WTC11 (cell line): ENCODE measurements around the gene KAZALD1. TPM values are rescaled to one million over a fixed set of nuclear protein-coding genes. Genes with fewer than 3 reads are reported as not detected.

Experiments used
- ATAC-seq: fragments of 200-7000 bp; cut with Tn5 transposase; 2 replicates; pipeline ENCODE4 v1.10.0; 2021; ENCODE audit warnings: mild to moderate bottlenecking, moderate library complexity
- CTCF ChIA-PET: fragments of 300-600 bp; sonication (Branson Sonifier 250); formaldehyde crosslinking; loops from one replicate; lab custom pipeline; 2021; ENCODE audit warnings: antibody characterized with exemption; lab: Charles Lee
- POLR2A ChIA-PET: fragments of 350-600 bp; sonication (Branson Sonifier 250); formaldehyde crosslinking; loops from one replicate; lab custom pipeline; 2021; ENCODE audit warnings: antibody characterized with exemption; lab: Charles Lee
- DNase-seq: peaks from one replicate; pipeline ENCODE4 v3.0.0; 2021; ENCODE audit warnings: low spot score
- H3K27ac Mint-ChIP-seq: 2 replicates; pipeline ENCODE4 v1.8.0; 2021; ENCODE audit warnings: mixed read lengths
- H3K27me3 Mint-ChIP-seq: 2 replicates; pipeline ENCODE4 v1.8.0; 2021; ENCODE audit warnings: low read depth, mild to moderate bottlenecking, moderate library complexity, mixed read lengths
- H3K36me3 Mint-ChIP-seq: 2 replicates; pipeline ENCODE4 v1.8.0; 2021; ENCODE audit warnings: mixed read lengths
- H3K4me1 Mint-ChIP-seq: 2 replicates; pipeline ENCODE4 v1.8.0; 2022; ENCODE audit warnings: mixed read lengths
- H3K4me3 Mint-ChIP-seq: 2 replicates; pipeline ENCODE4 v1.8.0; 2021; ENCODE audit warnings: mild to moderate bottlenecking, moderate library complexity, mixed read lengths
- H3K9me3 Mint-ChIP-seq: 2 replicates; pipeline ENCODE4 v1.8.0; 2021; ENCODE audit warnings: mixed read lengths
- ARID4B ChIP-seq: sonication (generic); formaldehyde crosslinking; IDR thresholded peaks from 2 replicates; pipeline ENCODE4 v1.8.0; 2023; ENCODE audit warnings: missing genetic modification reagents, mild to moderate bottlenecking, borderline replicate concordance
- ATF2 ChIP-seq: sonication (generic); formaldehyde crosslinking; IDR thresholded peaks from 2 replicates; pipeline ENCODE4 v1.8.1; 2022; ENCODE audit warnings: low read depth, missing genetic modification reagents, borderline replicate concordance
- CREM ChIP-seq: sonication (generic); formaldehyde crosslinking; IDR thresholded peaks from 2 replicates; pipeline ENCODE4 v1.8.1; 2022; ENCODE audit warnings: mild to moderate bottlenecking, missing genetic modification reagents, moderate library complexity
- E2F5 ChIP-seq: sonication (generic); formaldehyde crosslinking; IDR thresholded peaks from 2 replicates; pipeline ENCODE4 v1.8.1; 2022; ENCODE audit warnings: mild to moderate bottlenecking, moderate library complexity, missing genetic modification reagents
- ELF4 ChIP-seq: sonication (generic); formaldehyde crosslinking; IDR thresholded peaks from 2 replicates; pipeline ENCODE4 v1.8.1; 2022; ENCODE audit warnings: low read depth, mild to moderate bottlenecking, moderate library complexity, missing genetic modification reagents
- FOXP4 ChIP-seq: sonication (generic); formaldehyde crosslinking; IDR thresholded peaks from 2 replicates; pipeline ENCODE4 v1.8.0; 2022; ENCODE audit warnings: mild to moderate bottlenecking, missing genetic modification reagents
- GABPB1 ChIP-seq: sonication (generic); formaldehyde crosslinking; IDR thresholded peaks from 2 replicates; pipeline ENCODE4 v1.8.1; 2023; ENCODE audit warnings: mild to moderate bottlenecking, missing genetic modification reagents
- GTF2I ChIP-seq: fragments of 250-450 bp; sonication (Bioruptor Pico); conservative IDR thresholded peaks from 2 replicates; pipeline ENCODE4 v1.4.0; 2021; ENCODE audit warnings: mild to moderate bottlenecking
- JAZF1 ChIP-seq: fragments of 250-450 bp; sonication (Bioruptor Pico); IDR thresholded peaks from 2 replicates; pipeline ENCODE4 v1.9.0; 2021; ENCODE audit warnings: moderate library complexity, mild to moderate bottlenecking, inconsistent platforms
- MAX ChIP-seq: sonication (generic); formaldehyde crosslinking; IDR thresholded peaks from 2 replicates; pipeline ENCODE4 v1.8.0; 2022; ENCODE audit warnings: mild to moderate bottlenecking, missing genetic modification reagents
- MLX ChIP-seq: sonication (generic); formaldehyde crosslinking; IDR thresholded peaks from 2 replicates; pipeline ENCODE4 v1.8.1; 2023; ENCODE audit warnings: mild to moderate bottlenecking, missing genetic modification reagents, moderate library complexity
- MYBL2 ChIP-seq: sonication (generic); formaldehyde crosslinking; IDR thresholded peaks from 2 replicates; pipeline ENCODE4 v1.8.1; 2023; ENCODE audit warnings: mild to moderate bottlenecking, moderate library complexity, missing genetic modification reagents
- OVOL2 ChIP-seq: fragments of 250-450 bp; sonication (Bioruptor Pico); IDR thresholded peaks from 2 replicates; pipeline ENCODE4 v1.9.0; 2021; ENCODE audit warnings: mild to moderate bottlenecking, borderline replicate concordance
- STAT6 ChIP-seq: sonication (generic); formaldehyde crosslinking; conservative IDR thresholded peaks from 2 replicates; pipeline ENCODE4 v1.8.1; 2023; ENCODE audit warnings: mild to moderate bottlenecking, low read depth, missing genetic modification reagents, moderate library complexity
- ZNF532 ChIP-seq: fragments of 250-450 bp; sonication (Bioruptor Pico); IDR thresholded peaks from 2 replicates; pipeline ENCODE4 v1.9.0; 2021; ENCODE audit warnings: mild to moderate bottlenecking, borderline replicate concordance
- total RNA-seq: library from RNA; stranded (reverse); gene quantifications from 3 replicates; pipeline ENCODE4 v1.2.3, GENCODE V29; 2021

Gene KAZALD1
- total RNA-seq, 1 experiment from 2014 or later = 19.2 TPM

GRCh38 chr10:101096378-101096777 is 34.6 kb downstream of the KAZALD1 start:
- Mint-ChIP-seq H3K4me1 (peaks cover 22% of the 10 kb centered on the region), H3K27me3 (peaks cover 14% of the 10 kb centered on the region), H3K4me3 (no peak overlapping the region), H3K36me3 (no peaks in the 10 kb centered on the region), H3K27ac (no peak overlapping the region), H3K9me3 (no peaks in the 10 kb centered on the region)
- no peak for DNase-seq
- CTCF ChIA-PET = interaction anchor here (0.6 to 10.2 kb wide), 25 partner anchors 10 to 1654 kb away, joined by 3 to 509 read pairs (median 14); partner anchors contain the start of genes KAZALD1, MRPL43, PDZD7 and SFXN3
- POLR2A ChIA-PET = interaction anchor here (1.1 to 1.9 kb wide), 5 partner anchors 14 to 50 kb away, joined by 3 to 18 read pairs (median 3); no protein-coding TSS in a partner anchor
- ATAC-seq = no peak
- no peak for TF ChIP-seq E2F5 (CRISPR knock-in tag)
- TF ChIP-seq CREM (CRISPR knock-in tag) = no peak
- no peak for TF ChIP-seq ATF2 (CRISPR knock-in tag)
- no peak for TF ChIP-seq ARID4B (CRISPR knock-in tag)

GRCh38 chr10:101097881-101098280 is 36.1 kb downstream of the KAZALD1 start:
- no peak overlapping the region for H3K27ac Mint-ChIP-seq
- ChIA-PET CTCF (interaction anchor here (0.9 to 10.2 kb wide), 8 partner anchors 18 to 160 kb away, joined by 3 to 509 read pairs (median 82); partner anchors contain the start of gene TLX1), POLR2A (no interaction called here)
- H3K4me1 Mint-ChIP-seq = peaks cover 18% of the 10 kb centered on the region
- H3K36me3 Mint-ChIP-seq = no peaks in the 10 kb centered on the region
- H3K9me3 Mint-ChIP-seq = no peaks in the 10 kb centered on the region
- H3K27me3 Mint-ChIP-seq = peaks cover 18% of the 10 kb centered on the region
- no peak for DNase-seq
- no peak for ATAC-seq
- H3K4me3 Mint-ChIP-seq = no peak overlapping the region
- TF ChIP-seq GTF2I = no peak
- no peak for TF ChIP-seq MLX (CRISPR knock-in tag)
- no peak for TF ChIP-seq ELF4
- no peak for TF ChIP-seq MYBL2 (CRISPR knock-in tag)
- no peak for TF ChIP-seq MAX (CRISPR knock-in tag)
- no peak for TF ChIP-seq JAZF1 (CRISPR knock-in tag)
- no peak for TF ChIP-seq E2F5 (CRISPR knock-in tag)
- TF ChIP-seq GABPB1 = no peak
- TF ChIP-seq STAT6 = no peak
- no peak for TF ChIP-seq FOXP4 (CRISPR knock-in tag)
- no peak for TF ChIP-seq ZNF532 (CRISPR knock-in tag)
- TF ChIP-seq OVOL2 = no peak
